Retinal pigment epithelial cell (primary cell): ENCODE results near the gene PCDH9.

Source experiments
- DNase-seq: peaks from one replicate; pipeline ENCODE4 v3.0.0-alpha.2; 2010; ENCODE audit warnings: low read depth
- H3K4me3 ChIP-seq: 2 replicates; pipeline ENCODE4 v1.5.1; 2011; ENCODE audit warnings: mild to moderate bottlenecking, low read length, control low read depth, moderate library complexity
- TF ChIP-seq, protein P1 (sequence below): conservative IDR thresholded peaks from 2 replicates; pipeline ENCODE4 v1.5.1; 2011; ENCODE audit warnings: low read depth, low read length, control low read depth, inconsistent platforms

PCDH9 gene

DNA sequence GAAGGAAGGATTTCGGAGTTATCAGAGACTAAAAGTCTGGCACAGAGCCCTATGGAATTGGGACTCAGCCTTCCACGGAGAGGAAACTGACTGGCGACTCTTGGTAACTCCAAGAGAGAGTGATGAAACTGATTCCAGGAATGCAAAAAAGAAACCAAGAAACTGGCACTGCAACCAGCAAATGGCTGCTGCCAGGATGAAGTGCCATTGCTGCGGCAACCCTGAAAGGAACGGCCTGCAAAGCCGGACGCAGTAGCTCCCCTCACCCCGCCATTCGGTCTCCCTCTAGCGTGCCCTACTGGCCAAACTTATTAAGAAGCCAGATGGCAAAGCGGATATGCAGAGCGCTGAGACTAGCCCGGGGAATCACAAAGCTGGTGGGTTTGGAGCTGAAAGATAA is 236.0 kb downstream of the PCDH9 start:
- H3K4me3 ChIP-seq, result peak overlapping the region; percentile 40
- peak; percentile 36 for DNase-seq
- TF ChIP-seq, protein P1, sequence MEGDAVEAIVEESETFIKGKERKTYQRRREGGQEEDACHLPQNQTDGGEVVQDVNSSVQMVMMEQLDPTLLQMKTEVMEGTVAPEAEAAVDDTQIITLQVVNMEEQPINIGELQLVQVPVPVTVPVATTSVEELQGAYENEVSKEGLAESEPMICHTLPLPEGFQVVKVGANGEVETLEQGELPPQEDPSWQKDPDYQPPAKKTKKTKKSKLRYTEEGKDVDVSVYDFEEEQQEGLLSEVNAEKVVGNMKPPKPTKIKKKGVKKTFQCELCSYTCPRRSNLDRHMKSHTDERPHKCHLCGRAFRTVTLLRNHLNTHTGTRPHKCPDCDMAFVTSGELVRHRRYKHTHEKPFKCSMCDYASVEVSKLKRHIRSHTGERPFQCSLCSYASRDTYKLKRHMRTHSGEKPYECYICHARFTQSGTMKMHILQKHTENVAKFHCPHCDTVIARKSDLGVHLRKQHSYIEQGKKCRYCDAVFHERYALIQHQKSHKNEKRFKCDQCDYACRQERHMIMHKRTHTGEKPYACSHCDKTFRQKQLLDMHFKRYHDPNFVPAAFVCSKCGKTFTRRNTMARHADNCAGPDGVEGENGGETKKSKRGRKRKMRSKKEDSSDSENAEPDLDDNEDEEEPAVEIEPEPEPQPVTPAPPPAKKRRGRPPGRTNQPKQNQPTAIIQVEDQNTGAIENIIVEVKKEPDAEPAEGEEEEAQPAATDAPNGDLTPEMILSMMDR, result peak; percentile 77

DNA sequence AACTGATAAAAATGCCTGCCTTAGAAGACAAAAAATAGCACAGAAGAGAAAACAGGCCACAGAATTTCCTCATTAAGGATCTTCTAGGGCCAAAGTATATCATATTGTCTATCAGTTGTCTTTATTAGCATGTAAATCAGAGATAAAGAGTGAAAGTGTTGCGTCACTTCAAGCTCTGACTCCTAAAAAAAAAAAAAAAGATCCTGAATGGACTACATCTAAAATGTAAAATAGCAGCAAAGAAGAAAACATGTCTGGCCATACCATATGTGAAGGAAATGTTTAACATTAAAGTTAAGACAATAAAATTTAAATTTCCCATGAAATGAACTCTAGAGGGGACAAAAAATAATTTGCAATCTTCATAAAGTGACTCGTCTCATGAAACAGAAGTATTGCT is 237.4 kb downstream of the PCDH9 start:
- no peak for DNase-seq
- TF ChIP-seq, protein P1, result no peak
- no peak overlapping the region for H3K4me3 ChIP-seq

DNA sequence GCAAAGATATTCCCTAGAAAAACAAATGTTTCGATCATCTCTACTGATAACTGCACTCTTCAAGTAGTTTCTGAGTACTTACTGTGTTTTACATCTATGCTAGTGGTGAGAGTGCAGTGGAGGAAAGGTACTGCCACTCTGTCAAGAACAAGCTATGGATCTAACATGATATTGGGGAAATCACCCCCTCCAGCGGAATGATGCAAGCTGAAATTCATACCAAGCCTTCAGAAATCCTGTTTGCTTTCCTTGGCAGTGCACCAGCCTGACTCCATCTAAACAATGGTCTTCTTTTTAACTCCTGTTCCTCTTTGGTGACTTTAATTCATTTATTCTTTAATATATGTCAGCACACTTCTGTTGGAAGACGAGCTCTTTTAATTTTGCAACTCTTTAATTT is 238.0 kb downstream of the PCDH9 start:
- TF ChIP-seq, protein P1, result no peak
- DNase-seq, result no peak
- H3K4me3 ChIP-seq, result no peak overlapping the region

DNA sequence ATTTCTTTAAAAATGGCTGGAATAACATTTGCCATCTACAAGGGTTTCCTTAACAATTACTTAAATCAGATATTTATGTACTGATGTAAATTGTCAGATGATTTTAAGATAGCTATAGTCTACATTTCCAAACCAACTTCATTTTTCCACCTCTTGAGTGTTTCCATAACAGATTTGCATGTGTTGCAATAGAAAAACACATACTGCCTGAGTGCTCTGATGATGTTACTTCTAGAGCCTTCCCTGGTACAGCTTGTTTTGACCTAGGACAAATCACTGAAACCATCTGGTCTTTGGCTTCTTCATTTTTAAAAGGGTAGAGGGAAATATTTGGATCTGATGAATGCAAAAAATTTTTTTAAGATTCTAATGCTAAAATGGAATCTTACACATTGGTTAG is 245.9 kb downstream of the PCDH9 start:
- H3K4me3 ChIP-seq, result no peak overlapping the region
- no peak for DNase-seq

DNA sequence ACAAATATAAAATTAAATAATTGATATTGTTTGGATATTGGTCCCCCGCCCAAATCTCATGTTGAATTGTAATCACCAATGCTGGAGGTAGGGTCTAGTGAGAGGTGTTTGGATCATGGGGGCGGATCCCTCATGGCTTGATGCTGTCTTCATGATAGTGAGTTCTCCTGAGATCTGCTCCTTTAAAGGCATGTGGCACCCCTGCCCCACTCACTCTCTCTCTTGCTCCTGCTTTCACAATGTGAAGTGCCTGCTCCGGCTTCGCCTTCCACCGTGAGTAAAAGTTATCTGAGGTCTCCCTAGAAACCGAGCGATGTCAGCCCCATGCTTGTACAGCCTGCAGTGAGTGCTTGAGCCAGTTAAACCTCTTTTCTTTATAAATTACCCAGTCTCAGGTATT is 248.2 kb downstream of the PCDH9 start:
- no peak overlapping the region for H3K4me3 ChIP-seq
- no peak for DNase-seq
- TF ChIP-seq, protein P1, result no peak

More for the DNA sequence above, 245.9 kb downstream of the PCDH9 start:
- TF ChIP-seq, protein P1, result no peak

DNA sequence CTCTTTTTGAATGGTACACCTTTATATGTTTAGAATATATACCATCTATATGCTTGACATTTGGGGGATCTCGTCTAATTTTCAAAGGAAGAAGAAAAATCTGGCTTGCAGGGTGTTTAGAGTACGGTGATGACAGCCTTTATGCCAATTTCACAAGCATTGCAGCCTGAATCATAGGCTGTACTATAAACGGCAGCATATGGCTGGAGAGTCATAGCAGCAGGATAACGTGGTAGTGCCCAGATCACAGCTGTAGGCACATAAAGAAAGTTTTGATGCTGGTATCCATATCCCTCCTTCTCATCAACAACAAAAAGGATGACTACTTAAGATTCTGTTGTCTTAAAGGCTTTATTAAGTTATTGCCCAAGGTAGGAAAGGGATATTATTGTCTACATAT is 253.0 kb downstream of the PCDH9 start:
- TF ChIP-seq, protein P1, result no peak
- no peak for DNase-seq
- H3K4me3 ChIP-seq, result no peak overlapping the region

DNA sequence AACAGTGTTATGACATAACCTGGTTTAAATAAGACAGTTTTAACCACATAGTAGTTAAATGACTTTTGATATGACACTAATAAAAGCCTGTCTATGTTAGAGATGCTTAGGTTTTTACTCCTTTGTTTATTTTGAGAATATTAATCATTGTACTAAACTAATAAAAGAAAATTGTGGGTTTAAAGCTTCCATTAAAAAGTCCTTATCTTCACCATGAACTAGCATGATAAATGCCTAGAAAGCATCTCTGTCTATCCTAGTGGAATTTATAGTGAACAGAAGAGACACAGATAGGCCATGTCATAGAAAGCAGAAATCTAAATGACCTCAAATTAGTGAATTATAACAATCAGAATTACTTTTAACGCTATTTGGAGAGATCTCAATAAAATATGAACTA is 255.2 kb downstream of the PCDH9 start:
- no peak for DNase-seq
- TF ChIP-seq, protein P1, result no peak
- no peak overlapping the region for H3K4me3 ChIP-seq
